Naive B cell (primary cell): ENCODE results near the gene DRC7. TPM values are rescaled to one million over a fixed set of nuclear protein-coding genes. Genes with fewer than 3 reads are reported as not detected.
"Not testable (repeated sequence)": the region's sequence is repeated elsewhere in the genome, so short reads cannot be mapped to it uniquely, and the experiment has no call there.

Experiments
- ATAC-seq, 2 donors: fragments of 150-1000 bp; cut with Tn5 transposase; 2 replicates each; pipeline ENCODE4 v1.10.0; 2021; ENCODE audit warnings: low read depth in 2 of 2, mild to moderate bottlenecking in 2 of 2, moderate library complexity in 2 of 2
- DNase-seq: peaks from one replicate; pipeline ENCODE4 v3.0.0; 2022
- H3K27ac Mint-ChIP-seq, 6 donors: one replicate each; pipeline ENCODE4 v1.8.0; 2020 to 2022; ENCODE audit warnings: mild to moderate bottlenecking in 6 of 6, mixed read lengths in 6 of 6, moderate library complexity in 5 of 6, inconsistent platforms in 2 of 6
- H3K27me3 Mint-ChIP-seq, 3 donors: one replicate each; pipeline ENCODE4 v1.8.0; 2021 to 2022; ENCODE audit warnings: mixed read lengths in 3 of 3, mild to moderate bottlenecking in 1 of 3
- H3K36me3 Mint-ChIP-seq, 2 donors: one replicate each; pipeline ENCODE4 v1.8.0; 2020 to 2022; ENCODE audit warnings: mixed read lengths in 2 of 2, inconsistent platforms in 1 of 2, mild to moderate bottlenecking in 1 of 2
- H3K4me1 Mint-ChIP-seq, 3 donors: one replicate each; pipeline ENCODE4 v1.8.0; 2020 to 2022; ENCODE audit warnings: mixed read lengths in 3 of 3, inconsistent platforms in 1 of 3, mild to moderate bottlenecking in 1 of 3, moderate library complexity in 1 of 3
- H3K4me3 Mint-ChIP-seq, 8 donors: one replicate each; pipeline ENCODE4 v1.8.0; 2020 to 2022; ENCODE audit warnings: mild to moderate bottlenecking in 8 of 8, mixed read lengths in 8 of 8, moderate library complexity in 8 of 8, inconsistent platforms in 2 of 8
- H3K9me3 Mint-ChIP-seq, 7 donors: one replicate each; pipeline ENCODE4 v1.8.0; 2020 to 2022; ENCODE audit warnings: mixed read lengths in 7 of 7, mild to moderate bottlenecking in 5 of 7, inconsistent platforms in 2 of 7, moderate library complexity in 1 of 7
- polyA plus RNA-seq, 6 donors: library from polyadenylated mRNA; unstranded; fragments of 300-500 nt; fragmentation: Illumina TruSeq; gene quantifications; one replicate each; pipeline ENCODE4 v1.2.3, GENCODE V29; 2021; ENCODE audit warnings: low read depth in 6 of 6

Gene DRC7
- polyA plus RNA-seq, 6 donors from 2014 or later = not detected

- Mint-ChIP-seq H3K27ac (peak within 1 kb of the TSS; percentile 82 to 96 (median 93)), H3K9me3 (peaks cover 0 to 1% (median 0%) of the 10 kb centered on the region in 7 donors), H3K27me3 (no peaks in the 10 kb centered on the region), H3K36me3 (no peaks in the 10 kb centered on the region), H3K4me3 (peak within 1 kb of the TSS; percentile 90 to 100 (median 98)), H3K4me1 (peaks cover 14 to 39% (median 16%) of the 10 kb centered on the region in 3 donors)
- no peak for DNase-seq
- peak; percentile 20 to 22 for ATAC-seq
These were observed 41.3 kb downstream of the DRC7 start, which contains the start of gene KATNB1 for GRCh38 chr16:57735755-57736418. Gene KATNB1, plus strand, starts transcription at chr16:57735770. Its CDS starts 1,474 bp downstream, at chr16:57737244.

- Mint-ChIP-seq H3K27me3 (no peaks in the 10 kb centered on the region), H3K36me3 (no peaks in the 10 kb centered on the region), H3K4me1 (peaks cover 14 to 39% (median 16%) of the 10 kb centered on the region in 3 donors), H3K27ac (peak overlapping the region in 5 of 6 donors; percentile 82 to 94 (median 84)), H3K9me3 (peaks cover 0 to 1% (median 0%) of the 10 kb centered on the region in 7 donors), H3K4me3 (peak overlapping the region; percentile 90 to 100 (median 98))
- no peak for ATAC-seq
- DNase-seq = no peak
These were observed 42.1 kb downstream of the DRC7 start for GRCh38 chr16:57736419-57737351.

GRCh38 chr16:57738844-57739243, 44.2 kb downstream of the DRC7 start:
- Mint-ChIP-seq H3K9me3 (no peaks in the 10 kb centered on the region), H3K36me3 (no peaks in the 10 kb centered on the region), H3K4me3 (peak overlapping the region in 1 of 8 donors; percentile 30), H3K4me1 (peaks cover 14 to 33% (median 16%) of the 10 kb centered on the region in 3 donors), H3K27ac (no peak overlapping the region), H3K27me3 (no peaks in the 10 kb centered on the region)
- ATAC-seq (no peak), DNase-seq (no peak)

GRCh38 chr16:57739756-57740422, 45.3 kb downstream of the DRC7 start:
- Mint-ChIP-seq H3K4me1 (peaks cover 14 to 25% (median 16%) of the 10 kb centered on the region in 3 donors), H3K9me3 (no peaks in the 10 kb centered on the region), H3K4me3 (no peak overlapping the region), H3K27ac (no peak overlapping the region), H3K27me3 (no peaks in the 10 kb centered on the region), H3K36me3 (no peaks in the 10 kb centered on the region)
- ATAC-seq (no peak), DNase-seq (no peak)

GRCh38 chr16:57740423-57741071, 45.9 kb downstream of the DRC7 start:
- H3K4me1 Mint-ChIP-seq = peaks cover 12 to 21% (median 14%) of the 10 kb centered on the region in 3 donors
- no peak for DNase-seq
- no peaks in the 10 kb centered on the region for H3K27me3 Mint-ChIP-seq
- ATAC-seq = no peak
- H3K9me3 Mint-ChIP-seq = no peaks in the 10 kb centered on the region
- H3K27ac Mint-ChIP-seq = peak overlapping the region in 1 of 6 donors; percentile 11
- H3K36me3 Mint-ChIP-seq = no peaks in the 10 kb centered on the region
- no peak overlapping the region for H3K4me3 Mint-ChIP-seq

GRCh38 chr16:57741660-57742191, 47.1 kb downstream of the DRC7 start:
- Mint-ChIP-seq H3K27me3 (no peaks in the 10 kb centered on the region), H3K4me1 (peaks cover 0 to 9% (median 3%) of the 10 kb centered on the region in 3 donors), H3K36me3 (no peaks in the 10 kb centered on the region), H3K27ac (no peak overlapping the region), H3K9me3 (no peaks in the 10 kb centered on the region), H3K4me3 (no peak overlapping the region)
- ATAC-seq = no peak
- no peak for DNase-seq

- no peak for ATAC-seq
- Mint-ChIP-seq H3K27me3 (no peaks in the 10 kb centered on the region), H3K4me1 (peaks cover 0 to 2% (median 0%) of the 10 kb centered on the region in 3 donors), H3K4me3 (no peak overlapping the region), H3K36me3 (no peaks in the 10 kb centered on the region), H3K27ac (no peak overlapping the region), H3K9me3 (no peaks in the 10 kb centered on the region)
- DNase-seq = no peak
These were observed 47.9 kb downstream of the DRC7 start for GRCh38 chr16:57742543-57742942.

- Mint-ChIP-seq H3K9me3 (no peaks in the 10 kb centered on the region), H3K36me3 (no peaks in the 10 kb centered on the region), H3K4me3 (no peak overlapping the region), H3K4me1 (no peaks in the 10 kb centered on the region), H3K27me3 (no peaks in the 10 kb centered on the region), H3K27ac (peak overlapping the region in 1 of 6 donors; percentile 83)
- no peak for DNase-seq
- ATAC-seq = no peak
These were observed 48.9 kb downstream of the DRC7 start for GRCh38 chr16:57743458-57743857.

GRCh38 chr16:57743886-57744641, 49.5 kb downstream of the DRC7 start:
- Mint-ChIP-seq H3K9me3 (no peaks in the 10 kb centered on the region), H3K4me1 (no peaks in the 10 kb centered on the region), H3K27me3 (no peaks in the 10 kb centered on the region), H3K36me3 (no peaks in the 10 kb centered on the region), H3K27ac (peak overlapping the region in 1 of 6 donors; percentile 83), H3K4me3 (peak overlapping the region in 1 of 8 donors; percentile 63)
- no peak for ATAC-seq
- DNase-seq = no peak

- H3K9me3 Mint-ChIP-seq = no peaks in the 10 kb centered on the region
- no peaks in the 10 kb centered on the region for H3K4me1 Mint-ChIP-seq
- no peak overlapping the region for H3K4me3 Mint-ChIP-seq
- ATAC-seq (no peak), DNase-seq (no peak)
- H3K36me3 Mint-ChIP-seq = no peaks in the 10 kb centered on the region
- H3K27me3 Mint-ChIP-seq = no peaks in the 10 kb centered on the region
- no peak overlapping the region for H3K27ac Mint-ChIP-seq
These were observed 50.0 kb downstream of the DRC7 start for GRCh38 chr16:57744642-57744903.

GRCh38 chr16:57745768-57746167, 51.2 kb downstream of the DRC7 start:
- no peaks in the 10 kb centered on the region for H3K27me3 Mint-ChIP-seq
- no peaks in the 10 kb centered on the region for H3K9me3 Mint-ChIP-seq
- H3K27ac Mint-ChIP-seq = no peak overlapping the region
- H3K4me1 Mint-ChIP-seq = no peaks in the 10 kb centered on the region
- H3K4me3 Mint-ChIP-seq = no peak overlapping the region
- DNase-seq (no peak), ATAC-seq (no peak)
- peaks cover 0 to 2% of the 10 kb centered on the region in 2 donors for H3K36me3 Mint-ChIP-seq

- ATAC-seq, H3K4me1 Mint-ChIP-seq, H3K36me3 Mint-ChIP-seq, H3K4me3 Mint-ChIP-seq, DNase-seq, H3K9me3 Mint-ChIP-seq, H3K27me3 Mint-ChIP-seq: not testable (repeated sequence)
- H3K27ac Mint-ChIP-seq = peak overlapping the region in 1 of 6 donors; percentile 69
These were observed 51.7 kb downstream of the DRC7 start for GRCh38 chr16:57746316-57746715.
